ENCODE measurements around the gene MTR.

The MTR gene

GRCh38 chr1:236762410-236762809, 32.7 kb upstream of the MTR start:
- Histone ChIP-seq H3K36me3 (ENCODE audit: control insufficient read depth, insufficient read depth, low read length) (no peaks in the 10 kb centered on the region), H3K4me3 (replicated peaks; ENCODE audit: low read depth, low read length) (no peak overlapping the region), H3K27me3 (replicated peaks; ENCODE audit: control insufficient read depth, insufficient read depth, low read length) (no peaks in the 10 kb centered on the region)
- TF ChIP-seq, protein P1, sequence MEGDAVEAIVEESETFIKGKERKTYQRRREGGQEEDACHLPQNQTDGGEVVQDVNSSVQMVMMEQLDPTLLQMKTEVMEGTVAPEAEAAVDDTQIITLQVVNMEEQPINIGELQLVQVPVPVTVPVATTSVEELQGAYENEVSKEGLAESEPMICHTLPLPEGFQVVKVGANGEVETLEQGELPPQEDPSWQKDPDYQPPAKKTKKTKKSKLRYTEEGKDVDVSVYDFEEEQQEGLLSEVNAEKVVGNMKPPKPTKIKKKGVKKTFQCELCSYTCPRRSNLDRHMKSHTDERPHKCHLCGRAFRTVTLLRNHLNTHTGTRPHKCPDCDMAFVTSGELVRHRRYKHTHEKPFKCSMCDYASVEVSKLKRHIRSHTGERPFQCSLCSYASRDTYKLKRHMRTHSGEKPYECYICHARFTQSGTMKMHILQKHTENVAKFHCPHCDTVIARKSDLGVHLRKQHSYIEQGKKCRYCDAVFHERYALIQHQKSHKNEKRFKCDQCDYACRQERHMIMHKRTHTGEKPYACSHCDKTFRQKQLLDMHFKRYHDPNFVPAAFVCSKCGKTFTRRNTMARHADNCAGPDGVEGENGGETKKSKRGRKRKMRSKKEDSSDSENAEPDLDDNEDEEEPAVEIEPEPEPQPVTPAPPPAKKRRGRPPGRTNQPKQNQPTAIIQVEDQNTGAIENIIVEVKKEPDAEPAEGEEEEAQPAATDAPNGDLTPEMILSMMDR (IDR thresholded peaks at IDR 0.05; ENCODE audit: insufficient read depth, low read length, poor library complexity, severe bottlenecking): no peak
- no peak for DNase-seq (ENCODE audit: extremely low read depth, insufficient read length)

DNA sequence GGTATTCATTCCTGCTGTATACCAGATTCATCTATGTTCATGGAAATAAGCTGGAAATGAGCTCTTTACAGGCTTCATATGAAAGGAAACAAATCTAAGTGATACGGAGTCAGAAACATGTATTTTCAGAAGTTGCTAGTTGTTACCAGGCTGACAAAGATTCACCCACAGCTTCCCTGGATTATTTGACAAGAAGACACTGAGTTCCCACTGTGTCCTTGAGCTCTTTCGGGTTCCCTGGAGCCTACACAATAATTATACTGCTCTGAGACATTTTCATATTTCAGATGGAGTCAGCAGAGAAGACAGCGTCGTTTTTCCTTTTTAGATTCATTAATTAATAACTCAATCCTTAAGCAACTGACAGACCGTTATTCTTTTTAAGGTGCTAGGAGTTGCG, 29.3 kb upstream of the MTR start:
- DNase-seq (ENCODE audit: extremely low read depth, insufficient read length): no peak
- TF ChIP-seq, protein P1 (IDR thresholded peaks at IDR 0.05; ENCODE audit: insufficient read depth, low read length, poor library complexity, severe bottlenecking): no peak
- no peak overlapping the region for H3K4me3 ChIP-seq (replicated peaks; ENCODE audit: low read depth, low read length)
- H3K27me3 ChIP-seq (replicated peaks; ENCODE audit: control insufficient read depth, insufficient read depth, low read length): no peaks in the 10 kb centered on the region
- no peaks in the 10 kb centered on the region for H3K36me3 ChIP-seq (ENCODE audit: control insufficient read depth, insufficient read depth, low read length)

DNA sequence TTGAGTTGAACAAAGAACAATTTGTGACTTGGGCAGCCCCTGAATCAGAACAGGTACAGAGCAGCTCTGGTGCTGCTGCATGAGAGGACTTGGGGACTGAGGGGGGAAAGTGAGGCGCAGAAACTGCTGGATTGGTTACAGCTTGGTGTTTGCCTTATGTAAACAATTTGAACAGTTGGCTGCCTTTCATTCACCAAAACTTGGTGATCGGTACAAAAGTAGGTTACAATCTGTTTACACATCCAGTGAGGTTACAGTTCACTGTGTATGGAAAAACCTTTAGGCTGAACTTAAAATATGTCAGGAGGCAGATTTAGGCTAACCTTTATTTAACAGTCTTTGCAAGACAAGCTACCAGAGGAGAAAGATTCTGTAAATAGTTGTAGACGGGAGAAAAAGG, 28.6 kb upstream of the MTR start:
- TF ChIP-seq, protein P1 (IDR thresholded peaks at IDR 0.05; ENCODE audit: insufficient read depth, low read length, poor library complexity, severe bottlenecking): no peak
- Histone ChIP-seq H3K36me3 (ENCODE audit: control insufficient read depth, insufficient read depth, low read length) (no peaks in the 10 kb centered on the region), H3K4me3 (replicated peaks; ENCODE audit: low read depth, low read length) (no peak overlapping the region), H3K27me3 (replicated peaks; ENCODE audit: control insufficient read depth, insufficient read depth, low read length) (peaks cover 1% of the 10 kb centered on the region)
- no peak for DNase-seq (ENCODE audit: extremely low read depth, insufficient read length)

GRCh38 chr1:236767276-236767675, 27.8 kb upstream of the MTR start:
- no peak overlapping the region for H3K4me3 ChIP-seq (replicated peaks; ENCODE audit: low read depth, low read length)
- H3K36me3 ChIP-seq (ENCODE audit: control insufficient read depth, insufficient read depth, low read length): no peaks in the 10 kb centered on the region
- DNase-seq (ENCODE audit: extremely low read depth, insufficient read length): no peak
- TF ChIP-seq, protein P1 (IDR thresholded peaks at IDR 0.05; ENCODE audit: insufficient read depth, low read length, poor library complexity, severe bottlenecking): no peak
- peaks cover 1% of the 10 kb centered on the region for H3K27me3 ChIP-seq (replicated peaks; ENCODE audit: control insufficient read depth, insufficient read depth, low read length)

GRCh38 chr1:236768601-236769000, 26.5 kb upstream of the MTR start:
- H3K27me3 ChIP-seq (replicated peaks; ENCODE audit: control insufficient read depth, insufficient read depth, low read length): peaks cover 1% of the 10 kb centered on the region
- no peaks in the 10 kb centered on the region for H3K36me3 ChIP-seq (ENCODE audit: control insufficient read depth, insufficient read depth, low read length)
- H3K4me3 ChIP-seq (replicated peaks; ENCODE audit: low read depth, low read length): no peak overlapping the region
- no peak for DNase-seq (ENCODE audit: extremely low read depth, insufficient read length)
- TF ChIP-seq, protein P1 (IDR thresholded peaks at IDR 0.05; ENCODE audit: insufficient read depth, low read length, poor library complexity, severe bottlenecking): no peak

- TF ChIP-seq, protein P1 (IDR thresholded peaks at IDR 0.05; ENCODE audit: insufficient read depth, low read length, poor library complexity, severe bottlenecking): no peak
- Histone ChIP-seq H3K4me3 (replicated peaks; ENCODE audit: low read depth, low read length) (no peak overlapping the region), H3K36me3 (ENCODE audit: control insufficient read depth, insufficient read depth, low read length) (no peaks in the 10 kb centered on the region), H3K27me3 (replicated peaks; ENCODE audit: control insufficient read depth, insufficient read depth, low read length) (peaks cover 1% of the 10 kb centered on the region)
- no peak for DNase-seq (ENCODE audit: extremely low read depth, insufficient read length)
These were observed 21.2 kb upstream of the MTR start for GRCh38 chr1:236773919-236774318.

Measured in GM06990 (cell line).